Stromal cell of bone marrow (primary cell): ENCODE data around the gene RAP1GAP2.
A peak's percentile ranks its signal among the peaks of the same experiment; 100 is the strongest.
"Not testable (repeated sequence)": the region's sequence is repeated elsewhere in the genome, so short reads cannot be mapped to it uniquely, and the experiment has no call there.

Source experiments
- DNase-seq: peaks from one replicate; pipeline ENCODE4 v3.0.0-alpha.2; 2012; ENCODE audit warnings: low read depth

RAP1GAP2 gene

GRCh38 chr17:2996810-2997670 lies 200.8 kb downstream of the RAP1GAP2 start:
- no peak for DNase-seq

- not testable (repeated sequence) for DNase-seq
Observed at GRCh38 chr17:2998469-2998901, 202.2 kb downstream of the RAP1GAP2 start.

GRCh38 chr17:3002538-3003295 lies 206.5 kb downstream of the RAP1GAP2 start:
- no peak for DNase-seq

GRCh38 chr17:3003296-3004149 lies 207.3 kb downstream of the RAP1GAP2 start:
- DNase-seq, result no peak

- DNase-seq, result peak; percentile 94
Observed at GRCh38 chr17:3004150-3004801, 208.0 kb downstream of the RAP1GAP2 start.

GRCh38 chr17:3004925-3005324 lies 208.7 kb downstream of the RAP1GAP2 start:
- no peak for DNase-seq

GRCh38 chr17:3005696-3006095 lies 209.5 kb downstream of the RAP1GAP2 start:
- DNase-seq, result no peak

- no peak for DNase-seq
Observed at GRCh38 chr17:3006801-3007200, 210.6 kb downstream of the RAP1GAP2 start.

GRCh38 chr17:3007651-3008121 lies 211.4 kb downstream of the RAP1GAP2 start:
- no peak for DNase-seq

GRCh38 chr17:3008336-3009288 lies 212.4 kb downstream of the RAP1GAP2 start:
- no peak for DNase-seq

- DNase-seq, result no peak
Observed at GRCh38 chr17:3009411-3009920, 213.2 kb downstream of the RAP1GAP2 start.

- DNase-seq, result no peak
Observed at GRCh38 chr17:3011891-3012290, 215.7 kb downstream of the RAP1GAP2 start.

GRCh38 chr17:3012926-3013581 lies 216.8 kb downstream of the RAP1GAP2 start:
- DNase-seq, result no peak

- DNase-seq, result no peak
Observed at GRCh38 chr17:3015890-3016289, 219.7 kb downstream of the RAP1GAP2 start.

- no peak for DNase-seq
Observed at GRCh38 chr17:3017936-3018335, 221.7 kb downstream of the RAP1GAP2 start.

- DNase-seq, result no peak
Observed at GRCh38 chr17:3019761-3020160, 223.5 kb downstream of the RAP1GAP2 start.

- no peak for DNase-seq
Observed at GRCh38 chr17:3020381-3020780, 224.1 kb downstream of the RAP1GAP2 start.

- no peak for DNase-seq
Observed at GRCh38 chr17:3022197-3022596, 226.0 kb downstream of the RAP1GAP2 start.

- no peak for DNase-seq
Observed at GRCh38 chr17:3024346-3024745, 228.1 kb downstream of the RAP1GAP2 start.
